Cardiac septum (tissue), 1 donor: ENCODE data around the gene SOX15. TPM values are rescaled to one million over a fixed set of nuclear protein-coding genes. Genes with fewer than 3 reads are reported as not detected.

ENCODE experiments used
- DNase-seq: peaks from one replicate; pipeline ENCODE4 v3.0.0-alpha.2; 2020; ENCODE audit warnings: low spot score
- intact Hi-C: fragments of 100-400 bp; cut with DNase I; formaldehyde crosslinking; loops from one replicate; pipeline ENCODE4 v1.14.0; 2022
- total RNA-seq: library from RNA; stranded (reverse); fragmentation: NEBNext Ultra II Directional; extraction: Animal tissue kit (Norgen Biotek cat#: 25700); gene quantifications from one replicate; pipeline ENCODE4 v1.2.1, GENCODE V29; 2021
- donor health status: DM: no; HTN: no; CAD: no.

Gene SOX15
- total RNA-seq, 1 donor from 2014 or later = 1.1 TPM

- peak; percentile 94 for DNase-seq
- intact Hi-C loops = loop anchor here (1.0 to 5.0 kb wide), 4 partner anchors 47 to 204 kb away; partner anchors contain the start of genes FGF11, TMEM256 and TMEM95
Observed at GRCh38 chr17:7561589-7562207, 28.2 kb downstream of the SOX15 start, which contains the start of gene SENP3. TSS of gene SENP3 (plus strand) at chr17:7561919. CDS start at chr17:7563077, 1,158 bp downstream.

GRCh38 chr17:7561028-7561575 is 28.8 kb downstream of the SOX15 start:
- peak; percentile 95 for DNase-seq
- intact Hi-C loops = loop anchor here (1.0 to 5.0 kb wide), 4 partner anchors 46 to 204 kb away; partner anchors contain the start of genes FGF11, TMEM256 and TMEM95

DNA sequence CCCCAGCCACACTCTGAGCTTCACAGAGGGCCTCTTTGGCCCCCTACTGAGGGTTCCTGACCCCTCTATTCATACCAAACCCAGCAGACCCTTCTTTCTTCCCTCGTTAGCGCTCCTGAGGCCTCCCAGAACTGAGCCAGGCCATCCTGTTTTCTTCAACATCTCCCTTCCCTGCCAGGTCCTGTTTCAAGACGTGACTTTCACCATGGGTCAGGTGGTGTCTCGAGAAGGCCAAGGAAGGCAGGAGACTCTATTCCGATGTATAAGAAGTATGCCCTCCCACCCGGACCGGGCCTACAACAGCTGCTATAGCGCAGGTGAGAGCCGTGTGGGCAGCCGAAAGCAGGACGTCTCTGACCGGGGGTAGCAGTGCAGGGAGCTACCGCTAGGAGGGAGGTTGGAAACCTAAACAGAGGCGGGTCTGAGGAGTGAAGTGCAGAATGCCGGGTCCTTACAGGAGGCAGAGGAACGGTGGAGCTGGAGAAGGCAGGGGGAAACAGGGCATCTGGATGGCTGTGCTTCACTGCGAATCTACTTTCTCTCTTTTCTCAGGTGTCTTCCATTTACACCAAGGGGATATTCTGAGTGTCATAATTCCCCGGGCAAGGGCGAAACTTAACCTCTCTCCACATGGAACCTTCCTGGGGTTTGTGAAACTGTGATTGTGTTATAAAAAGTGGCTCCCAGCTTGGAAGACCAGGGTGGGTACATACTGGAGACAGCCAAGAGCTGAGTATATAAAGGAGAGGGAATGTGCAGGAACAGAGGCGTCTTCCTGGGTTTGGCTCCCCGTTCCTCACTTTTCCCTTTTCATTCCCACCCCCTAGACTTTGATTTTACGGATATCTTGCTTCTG is 29.5 kb downstream of the SOX15 start:
- intact Hi-C loops = loop anchor here (1.0 to 5.0 kb wide), 4 partner anchors 46 to 203 kb away; partner anchors contain the start of genes FGF11, TMEM256 and TMEM95
- DNase-seq = no peak

GRCh38 chr17:7559320-7560171 is 30.3 kb downstream of the SOX15 start:
- intact Hi-C loops = loop anchor here (2.0 to 5.0 kb wide), 5 partner anchors 45 to 322 kb away; partner anchors contain the start of genes FGF11, PHF23, POLR2A and TMEM95

GRCh38 chr17:7558544-7559319 is 31.2 kb downstream of the SOX15 start, which contains the start of gene TNFSF13:
TSS of gene TNFSF13 (plus strand) at chr17:7558750. CDS start at chr17:7559040, 290 bp downstream.
- intact Hi-C loops = loop anchor here (2.0 to 5.0 kb wide), 2 partner anchors 74 to 321 kb away; partner anchors contain the start of genes PHF23 and POLR2A
- DNase-seq = peak; percentile 82

More at GRCh38 chr17:7559320-7560171, 30.3 kb downstream of the SOX15 start:
- DNase-seq = no peak

GRCh38 chr17:7557775-7558543 is 31.9 kb downstream of the SOX15 start:
- peak; percentile 95 for DNase-seq
- intact Hi-C loops = loop anchor here (2.0 to 5.0 kb wide), 2 partner anchors 73 to 321 kb away; partner anchors contain the start of genes PHF23 and POLR2A

DNA sequence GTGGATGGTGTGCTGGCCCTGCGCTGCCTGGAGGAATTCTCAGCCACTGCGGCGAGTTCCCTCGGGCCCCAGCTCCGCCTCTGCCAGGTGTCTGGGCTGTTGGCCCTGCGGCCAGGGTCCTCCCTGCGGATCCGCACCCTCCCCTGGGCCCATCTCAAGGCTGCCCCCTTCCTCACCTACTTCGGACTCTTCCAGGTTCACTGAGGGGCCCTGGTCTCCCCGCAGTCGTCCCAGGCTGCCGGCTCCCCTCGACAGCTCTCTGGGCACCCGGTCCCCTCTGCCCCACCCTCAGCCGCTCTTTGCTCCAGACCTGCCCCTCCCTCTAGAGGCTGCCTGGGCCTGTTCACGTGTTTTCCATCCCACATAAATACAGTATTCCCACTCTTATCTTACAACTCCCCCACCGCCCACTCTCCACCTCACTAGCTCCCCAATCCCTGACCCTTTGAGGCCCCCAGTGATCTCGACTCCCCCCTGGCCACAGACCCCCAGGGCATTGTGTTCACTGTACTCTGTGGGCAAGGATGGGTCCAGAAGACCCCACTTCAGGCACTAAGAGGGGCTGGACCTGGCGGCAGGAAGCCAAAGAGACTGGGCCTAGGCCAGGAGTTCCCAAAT is 32.6 kb downstream of the SOX15 start:
- no peak for DNase-seq
- intact Hi-C loops = loop anchor here (5.0 kb wide), 1 partner anchor 320 kb away; the partner anchor contains the start of gene PHF23

GRCh38 chr17:7556627-7557026 is 33.3 kb downstream of the SOX15 start:
- intact Hi-C loops = loop anchor here (5.0 kb wide), 1 partner anchor 319 kb away; the partner anchor contains the start of gene PHF23

DNA sequence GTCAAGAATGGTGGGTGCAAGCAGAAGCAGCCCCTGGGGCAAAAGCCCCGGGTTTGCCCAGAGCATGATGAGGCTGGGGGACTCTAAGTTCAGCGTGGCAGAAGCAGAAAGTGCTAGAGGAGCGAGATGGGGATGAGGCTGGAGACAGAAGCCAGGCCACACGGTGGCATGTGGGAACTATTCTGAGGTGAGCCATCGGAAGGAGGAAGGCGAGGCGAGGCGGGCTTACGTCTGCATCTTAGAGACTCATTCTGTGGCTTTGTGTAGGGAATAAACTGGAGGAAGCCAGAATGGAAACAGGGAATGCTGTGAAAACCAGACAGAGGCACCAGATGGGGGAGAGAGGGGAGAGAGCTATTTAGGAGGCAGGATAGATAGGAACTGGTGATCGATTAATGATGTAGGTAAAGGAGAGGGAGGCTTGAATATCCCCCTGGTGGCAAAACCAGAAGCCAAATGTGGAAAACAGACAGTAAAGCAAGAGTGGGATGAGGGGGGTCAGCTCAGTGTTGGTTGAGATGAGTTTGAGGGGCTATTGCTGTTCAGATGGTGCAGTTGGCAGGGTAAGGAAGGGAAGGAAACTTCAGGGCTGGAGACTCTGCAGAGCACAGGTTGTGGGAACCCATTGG is 34.5 kb downstream of the SOX15 start:
- no peak for DNase-seq
- intact Hi-C loops = loop anchor here (5.0 kb wide), 1 partner anchor 318 kb away; the partner anchor contains the start of gene PHF23

More at GRCh38 chr17:7556627-7557026, 33.3 kb downstream of the SOX15 start:
- no peak for DNase-seq

GRCh38 chr17:7553356-7553755 is 36.5 kb downstream of the SOX15 start:
- DNase-seq = no peak
- intact Hi-C loops = no loop called here

DNA sequence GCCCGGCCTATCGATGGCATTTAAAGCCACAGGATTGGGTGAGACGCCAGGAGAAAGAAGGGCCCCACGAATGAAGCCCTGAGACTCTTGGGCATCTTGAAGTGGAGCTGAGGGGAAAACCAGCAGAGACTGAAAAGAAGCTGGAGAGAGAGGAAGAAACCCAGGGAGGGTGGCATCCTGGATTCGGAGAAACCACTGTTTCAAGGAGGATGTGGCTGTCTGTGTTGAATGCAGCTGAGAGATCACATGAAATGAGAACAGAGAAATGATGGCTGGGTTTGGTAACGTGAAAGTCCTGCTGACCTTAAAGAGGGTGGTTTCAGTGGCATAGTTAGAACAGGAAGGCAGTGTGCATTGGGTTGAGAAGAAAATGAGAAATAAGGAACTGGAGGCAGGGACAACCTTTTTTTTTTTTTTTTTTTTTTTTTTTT is 37.3 kb downstream of the SOX15 start:
- no peak for DNase-seq
- intact Hi-C loops = no loop called here

- no peak for DNase-seq
- intact Hi-C loops = no loop called here
Observed at GRCh38 chr17:7551396-7551795, 38.5 kb downstream of the SOX15 start.

- no peak for DNase-seq
- intact Hi-C loops = no loop called here
Observed at GRCh38 chr17:7550344-7550743, 39.5 kb downstream of the SOX15 start.

DNA sequence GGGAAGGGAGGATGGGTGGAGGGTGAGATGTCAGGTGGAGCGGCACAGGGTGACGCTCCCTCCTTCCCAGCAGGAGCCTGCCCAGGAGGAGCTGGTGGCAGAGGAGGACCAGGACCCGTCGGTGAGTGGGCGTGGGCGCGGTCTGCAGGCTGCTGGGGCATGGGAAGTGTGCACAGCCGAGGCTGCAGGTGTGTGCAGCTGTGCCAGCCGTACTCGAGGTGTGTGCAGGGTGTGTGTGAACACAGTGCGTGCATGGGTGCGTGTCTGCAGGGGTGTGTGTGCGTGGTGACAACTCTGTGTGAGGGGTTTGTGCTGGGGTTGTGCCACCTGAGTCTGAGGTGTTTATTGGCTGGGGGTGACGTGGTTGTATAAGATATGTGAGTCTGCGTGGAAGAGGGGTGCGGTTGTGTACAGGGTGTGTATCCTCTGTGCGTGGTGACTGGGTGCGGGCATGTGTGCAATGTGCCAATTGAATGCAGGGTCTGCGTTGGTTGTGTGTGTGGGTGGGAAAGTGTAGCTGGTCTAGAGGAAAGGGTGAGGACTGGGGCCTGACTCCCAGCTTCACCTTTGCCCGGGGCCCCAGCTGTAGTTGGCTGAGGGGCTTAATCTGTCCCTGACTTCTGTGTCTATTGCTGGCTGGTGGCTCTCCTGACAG is 40.4 kb downstream of the SOX15 start:
- DNase-seq = no peak
- intact Hi-C loops = no loop called here

GRCh38 chr17:7548585-7549400 is 41.1 kb downstream of the SOX15 start, which contains the start of gene TNFSF12:
TSS of gene TNFSF12 (plus strand) at chr17:7549058. CDS start at chr17:7549154, 96 bp downstream.
- intact Hi-C loops = no loop called here
- peak; percentile 84 for DNase-seq
